Gastrocnemius medialis (tissue), 4 donors: ENCODE measurements around the gene NKX6-1. TPM values are rescaled to one million over a fixed set of nuclear protein-coding genes. Genes with fewer than 3 reads are reported as not detected.

Experiments
- ATAC-seq, 2 donors: fragments of 150-250 bp; one replicate each; pipeline ENCODE4 v1.9.1; 2016
- DNase-seq, 2 donors: peaks; one replicate each; pipeline ENCODE4 v3.0.0-alpha.2; 2019
- H3K27ac ChIP-seq, 4 donors: fragments of 200-600 bp; sonication (generic); 1 replicate in 1 of 4; 2 replicates in 3 of 4; pipeline ENCODE4 v1.5.1; 2016 to 2018; ENCODE audit warnings: mild to moderate bottlenecking in 2 of 4, moderate library complexity in 1 of 4
- H3K27me3 ChIP-seq, 3 donors: fragments of 200-600 bp; sonication (generic) in 2 of 3; 1 replicate in 1 of 3; 2 replicates in 2 of 3; pipeline versions ENCODE4 v1.5.1 to v1.6.0; 2016 to 2019; ENCODE audit warnings: mild to moderate bottlenecking in 1 of 3, moderate library complexity in 1 of 3
- H3K36me3 ChIP-seq, 2 donors: fragments of 200-600 bp; sonication (generic) in 1 of 2; one replicate each; pipeline ENCODE4 v1.5.1; 2017 to 2018
- H3K4me1 ChIP-seq, 2 donors: fragments of 200-600 bp; sonication (generic) in 1 of 2; one replicate each; pipeline ENCODE4 v1.5.1; 2016 to 2017; ENCODE audit warnings: mild to moderate bottlenecking in 2 of 2
- H3K4me3 ChIP-seq, 4 donors: fragments of 200-600 bp; sonication (generic) in 3 of 4; 1 replicate in 1 of 4; 2 replicates in 3 of 4; pipeline ENCODE4 v1.5.1; 2016 to 2019; ENCODE audit warnings: mild to moderate bottlenecking in 2 of 4
- H3K9me3 ChIP-seq, 3 donors: fragments of 200-600 bp; sonication (generic) in 2 of 3; 1 replicate in 1 of 3; 2 replicates in 2 of 3; pipeline ENCODE4 v1.5.1; 2016 to 2019
- POLR2A ChIP-seq, 2 donors: fragments of 450-650 bp; IDR thresholded peaks; one replicate each; pipeline ENCODE4 v1.6.1; 2017; ENCODE audit warnings: antibody characterized with exemption in 2 of 2, mild to moderate bottlenecking in 2 of 2, moderate library complexity in 2 of 2
- in situ Hi-C, 4 donors: fragments of 200-750 bp; cut with MboI; loops; one replicate each; pipeline versions ENCODE4 v1.15.0 to v1.8.0; 2017; ENCODE audit warnings: low sequenced_read_pairs in 4 of 4
- intact Hi-C: fragments of 100-400 bp; cut with DNase I; formaldehyde crosslinking; loops from one replicate; pipeline ENCODE4 v1.15.1; 2023; ENCODE audit warnings: low total_unique reads
- total RNA-seq, 4 donors: library from RNA; depleted of rRNA; stranded (reverse); fragments of >200 nt; gene quantifications; one replicate each; pipeline versions ENCODE4 v1.1.0 to v1.2.3, GENCODE V29; 2016
- TF ChIP-seq, protein P1 (sequence below), 5 experiments: fragments of 450-650 bp in 3 of 5; fragments of 200-600 bp in 2 of 5; sonication (generic) in 2 of 5; IDR thresholded peaks in 4 of 5; conservative IDR thresholded peaks in 1 of 5; 1 replicate in 4 of 5; 2 replicates in 1 of 5; pipeline ENCODE4 v1.5.1; 2016 to 2019; ENCODE audit warnings: antibody characterized with exemption in 5 of 5, mild to moderate bottlenecking in 3 of 5, moderate library complexity in 3 of 5

NKX6-1 gene
- total RNA-seq, 4 donors from 2014 or later, result not detected

- DNase-seq (no peak), ATAC-seq (no peak)
- Histone ChIP-seq H3K36me3 (no peaks in the 10 kb centered on the region), H3K27me3 (peaks cover 0 to 4% (median 0%) of the 10 kb centered on the region in 3 donors), H3K4me1 (no peaks in the 10 kb centered on the region), H3K4me3 (no peak overlapping the region), H3K9me3 (no peaks in the 10 kb centered on the region), H3K27ac (no peak overlapping the region)
- in situ Hi-C loops, result loop anchor here in 1 of 4 donors (25.0 kb wide), 1 partner anchor 869 kb away; no protein-coding TSS in a partner anchor
- intact Hi-C loops, result no loop called here
- TF ChIP-seq, protein P1, sequence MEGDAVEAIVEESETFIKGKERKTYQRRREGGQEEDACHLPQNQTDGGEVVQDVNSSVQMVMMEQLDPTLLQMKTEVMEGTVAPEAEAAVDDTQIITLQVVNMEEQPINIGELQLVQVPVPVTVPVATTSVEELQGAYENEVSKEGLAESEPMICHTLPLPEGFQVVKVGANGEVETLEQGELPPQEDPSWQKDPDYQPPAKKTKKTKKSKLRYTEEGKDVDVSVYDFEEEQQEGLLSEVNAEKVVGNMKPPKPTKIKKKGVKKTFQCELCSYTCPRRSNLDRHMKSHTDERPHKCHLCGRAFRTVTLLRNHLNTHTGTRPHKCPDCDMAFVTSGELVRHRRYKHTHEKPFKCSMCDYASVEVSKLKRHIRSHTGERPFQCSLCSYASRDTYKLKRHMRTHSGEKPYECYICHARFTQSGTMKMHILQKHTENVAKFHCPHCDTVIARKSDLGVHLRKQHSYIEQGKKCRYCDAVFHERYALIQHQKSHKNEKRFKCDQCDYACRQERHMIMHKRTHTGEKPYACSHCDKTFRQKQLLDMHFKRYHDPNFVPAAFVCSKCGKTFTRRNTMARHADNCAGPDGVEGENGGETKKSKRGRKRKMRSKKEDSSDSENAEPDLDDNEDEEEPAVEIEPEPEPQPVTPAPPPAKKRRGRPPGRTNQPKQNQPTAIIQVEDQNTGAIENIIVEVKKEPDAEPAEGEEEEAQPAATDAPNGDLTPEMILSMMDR (IDR thresholded peaks at IDR 0.05 in 4 of 5, conservative IDR thresholded peaks at IDR 0.05 in 1 of 5), result no peak
Observed at GRCh38 chr4:84531689-84532088, 32.6 kb upstream of the NKX6-1 start.

GRCh38 chr4:84530871-84531270, 31.8 kb upstream of the NKX6-1 start:
- in situ Hi-C loops, result loop anchor here in 1 of 4 donors (25.0 kb wide), 1 partner anchor 869 kb away; no protein-coding TSS in a partner anchor
- H3K27ac ChIP-seq, result no peak overlapping the region
- no peak overlapping the region for H3K4me3 ChIP-seq
- intact Hi-C loops, result no loop called here
- TF ChIP-seq, protein P1 (IDR thresholded peaks at IDR 0.05 in 4 of 5, conservative IDR thresholded peaks at IDR 0.05 in 1 of 5), result no peak
- TF ChIP-seq POLR2A (IDR thresholded peaks at IDR 0.05), result no peak
- no peaks in the 10 kb centered on the region for H3K36me3 ChIP-seq
- no peaks in the 10 kb centered on the region for H3K9me3 ChIP-seq
- no peak for ATAC-seq
- peaks cover 0 to 4% (median 0%) of the 10 kb centered on the region in 3 donors for H3K27me3 ChIP-seq
- H3K4me1 ChIP-seq, result no peaks in the 10 kb centered on the region
- DNase-seq, result no peak

- in situ Hi-C loops, result loop anchor here in 1 of 4 donors (25.0 kb wide), 1 partner anchor 868 kb away; no protein-coding TSS in a partner anchor
Observed at GRCh38 chr4:84530454-84530853, 31.4 kb upstream of the NKX6-1 start.

DNA sequence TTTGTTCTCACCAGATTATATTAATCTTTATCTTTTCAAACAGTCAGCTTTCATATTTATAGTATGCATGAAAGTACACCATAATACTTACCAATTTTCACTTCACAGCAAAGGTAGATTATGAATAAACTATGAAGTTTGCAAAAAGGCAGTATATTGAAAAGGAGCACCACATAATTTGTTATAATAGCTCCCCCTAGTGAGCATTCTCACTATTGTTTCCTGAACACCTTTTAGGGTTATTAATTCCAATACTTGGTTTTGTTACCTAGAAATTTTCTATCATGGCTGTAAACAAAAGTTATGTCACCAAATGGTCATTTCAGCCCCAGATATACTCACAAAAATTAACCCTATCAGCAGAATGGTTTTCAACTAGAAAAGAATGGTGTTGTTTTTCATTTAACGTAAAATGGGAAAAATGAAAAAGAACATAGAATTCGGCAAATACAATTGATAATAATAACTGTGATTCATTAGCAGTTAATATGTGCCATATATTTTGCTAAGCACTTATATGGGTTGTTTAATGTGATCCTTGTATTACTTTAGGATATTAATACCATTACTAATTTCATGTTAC, 30.2 kb upstream of the NKX6-1 start:
- in situ Hi-C loops, result loop anchor here in 2 of 4 donors (10.0 to 25.0 kb wide), 2 partner anchors 867 to 884 kb away; no protein-coding TSS in a partner anchor
- no peaks in the 10 kb centered on the region for H3K36me3 ChIP-seq
- ATAC-seq (no peak), DNase-seq (no peak)
- no peak overlapping the region for H3K4me3 ChIP-seq
- no peaks in the 10 kb centered on the region for H3K9me3 ChIP-seq
- H3K4me1 ChIP-seq, result no peaks in the 10 kb centered on the region
- H3K27me3 ChIP-seq, result peaks cover 0 to 4% (median 0%) of the 10 kb centered on the region in 3 donors
- intact Hi-C loops, result no loop called here
- TF ChIP-seq, protein P1 (IDR thresholded peaks at IDR 0.05 in 4 of 5, conservative IDR thresholded peaks at IDR 0.05 in 1 of 5), result peak in 3 of 5 experiments; percentile 8 to 57 (median 37)
- TF ChIP-seq POLR2A (IDR thresholded peaks at IDR 0.05), result no peak
- no peak overlapping the region for H3K27ac ChIP-seq

More at GRCh38 chr4:84530454-84530853, 31.4 kb upstream of the NKX6-1 start:
- Histone ChIP-seq H3K9me3 (no peaks in the 10 kb centered on the region), H3K27ac (no peak overlapping the region), H3K27me3 (peaks cover 0 to 4% (median 0%) of the 10 kb centered on the region in 3 donors), H3K4me1 (no peaks in the 10 kb centered on the region), H3K36me3 (no peaks in the 10 kb centered on the region), H3K4me3 (no peak overlapping the region)
- no peak for DNase-seq
- no peak for ATAC-seq
- no peak for TF ChIP-seq POLR2A (IDR thresholded peaks at IDR 0.05)
- TF ChIP-seq, protein P1 (IDR thresholded peaks at IDR 0.05 in 4 of 5, conservative IDR thresholded peaks at IDR 0.05 in 1 of 5), result no peak
- intact Hi-C loops, result no loop called here
